Muscle of leg (tissue), 16 donors: ENCODE results near the gene TSPYL4. TPM values are rescaled to one million over a fixed set of nuclear protein-coding genes. Genes with fewer than 3 reads are reported as not detected.

Source experiments
- DNase-seq: peaks from one replicate; pipeline ENCODE4 v3.0.0; 2013
- H3K27ac ChIP-seq: one replicate; pipeline ENCODE4 v1.5.1; 2013; ENCODE audit warnings: mild to moderate bottlenecking, low read length, control low read depth
- H3K27me3 ChIP-seq: one replicate; pipeline ENCODE4 v1.6.1; 2013; ENCODE audit warnings: low read length; ENCODE audit not compliant: control insufficient read depth, insufficient read depth
- H3K36me3 ChIP-seq: one replicate; pipeline ENCODE4 v1.6.1; 2013; ENCODE audit warnings: low read length; ENCODE audit not compliant: control insufficient read depth, insufficient read depth
- H3K4me1 ChIP-seq: one replicate; pipeline ENCODE4 v1.6.1; 2013; ENCODE audit warnings: low read length; ENCODE audit not compliant: control insufficient read depth, insufficient read depth
- H3K4me3 ChIP-seq: one replicate; pipeline ENCODE4 v1.5.1; 2013; ENCODE audit warnings: low read length, control low read depth
- H3K9me3 ChIP-seq: replicated peaks from 2 replicates; pipeline ENCODE4 v1.6.1; 2013; ENCODE audit warnings: low read depth, low read length; ENCODE audit not compliant: control insufficient read depth
- WGBS: methylation state at CpG from one replicate; pipeline ENCODE4 v1.1.5; 2013; ENCODE audit warnings: missing lambda C conversion rate; ENCODE audit not compliant: insufficient coverage; 5-methylcytosine and 5-hydroxymethylcytosine counted together
- long read RNA-seq, 11 donors: transcript quantifications; one replicate each; lab custom pipeline, GENCODE V29; 2026
- polyA plus RNA-seq, 8 donors: library from polyadenylated mRNA; unstranded; fragments of 120-200 nt; gene quantifications; one replicate each; pipeline versions ENCODE4 v1.2.1 to v1.2.3, GENCODE V29; 2013; ENCODE audit warnings: inconsistent platforms in 1 of 8, low replicate concordance in 1 of 8; ENCODE audit not compliant: insufficient read length in 8 of 8, insufficient read depth in 1 of 8
- total RNA-seq: library from RNA; stranded (reverse); fragments of 120-200 nt; gene quantifications from one replicate; pipeline ENCODE4 v1.2.4, GENCODE V29; 2013

TSPYL4 gene
- total RNA-seq (11.8 TPM), polyA plus RNA-seq (10 to 100 TPM; 14.8 to 25.2 (median 19.5) TPM)
- long read RNA-seq, donor 1, full-length matches to known transcripts: 17 of 17 reads
- long read RNA-seq, donor 1, partial matches to known transcripts: 0 of 17 reads
- long read RNA-seq, donor 1, other reads (novel, unspliced or antisense): 0 of 17 reads
- long read RNA-seq, donor 2, full-length matches to known transcripts: 4 of 4 reads
- long read RNA-seq, donor 2, partial matches to known transcripts: 0 of 4 reads
- long read RNA-seq, donor 2, other reads (novel, unspliced or antisense): 0 of 4 reads
- long read RNA-seq, donor 3, full-length matches to known transcripts: 39 of 39 reads
- long read RNA-seq, donor 3, partial matches to known transcripts: 0 of 39 reads
- long read RNA-seq, donor 3, other reads (novel, unspliced or antisense): 0 of 39 reads
- long read RNA-seq, donor 4, full-length matches to known transcripts: 28 of 28 reads
- long read RNA-seq, donor 4, partial matches to known transcripts: 0 of 28 reads
- long read RNA-seq, donor 4, other reads (novel, unspliced or antisense): 0 of 28 reads
- long read RNA-seq, donor 5, full-length matches to known transcripts: 91 of 91 reads
- long read RNA-seq, donor 5, partial matches to known transcripts: 0 of 91 reads
- long read RNA-seq, donor 5, other reads (novel, unspliced or antisense): 0 of 91 reads
- long read RNA-seq, donor 6, full-length matches to known transcripts: 63 of 63 reads
- long read RNA-seq, donor 6, partial matches to known transcripts: 0 of 63 reads
- long read RNA-seq, donor 6, other reads (novel, unspliced or antisense): 0 of 63 reads
- long read RNA-seq, donor 7, full-length matches to known transcripts: 71 of 71 reads
- long read RNA-seq, donor 7, partial matches to known transcripts: 0 of 71 reads
- long read RNA-seq, donor 7, other reads (novel, unspliced or antisense): 0 of 71 reads
- long read RNA-seq, donor 8, full-length matches to known transcripts: 42 of 42 reads
- long read RNA-seq, donor 8, partial matches to known transcripts: 0 of 42 reads
- long read RNA-seq, donor 8, other reads (novel, unspliced or antisense): 0 of 42 reads
- long read RNA-seq, donor 9, full-length matches to known transcripts: 63 of 63 reads
- long read RNA-seq, donor 9, partial matches to known transcripts: 0 of 63 reads
- long read RNA-seq, donor 9, other reads (novel, unspliced or antisense): 0 of 63 reads
- long read RNA-seq, donor 10, full-length matches to known transcripts: 89 of 89 reads
- long read RNA-seq, donor 10, partial matches to known transcripts: 0 of 89 reads
- long read RNA-seq, donor 10, other reads (novel, unspliced or antisense): 0 of 89 reads
- long read RNA-seq, donor 11, full-length matches to known transcripts: 36 of 36 reads
- long read RNA-seq, donor 11, partial matches to known transcripts: 0 of 36 reads
- long read RNA-seq, donor 11, other reads (novel, unspliced or antisense): 0 of 36 reads

DNA sequence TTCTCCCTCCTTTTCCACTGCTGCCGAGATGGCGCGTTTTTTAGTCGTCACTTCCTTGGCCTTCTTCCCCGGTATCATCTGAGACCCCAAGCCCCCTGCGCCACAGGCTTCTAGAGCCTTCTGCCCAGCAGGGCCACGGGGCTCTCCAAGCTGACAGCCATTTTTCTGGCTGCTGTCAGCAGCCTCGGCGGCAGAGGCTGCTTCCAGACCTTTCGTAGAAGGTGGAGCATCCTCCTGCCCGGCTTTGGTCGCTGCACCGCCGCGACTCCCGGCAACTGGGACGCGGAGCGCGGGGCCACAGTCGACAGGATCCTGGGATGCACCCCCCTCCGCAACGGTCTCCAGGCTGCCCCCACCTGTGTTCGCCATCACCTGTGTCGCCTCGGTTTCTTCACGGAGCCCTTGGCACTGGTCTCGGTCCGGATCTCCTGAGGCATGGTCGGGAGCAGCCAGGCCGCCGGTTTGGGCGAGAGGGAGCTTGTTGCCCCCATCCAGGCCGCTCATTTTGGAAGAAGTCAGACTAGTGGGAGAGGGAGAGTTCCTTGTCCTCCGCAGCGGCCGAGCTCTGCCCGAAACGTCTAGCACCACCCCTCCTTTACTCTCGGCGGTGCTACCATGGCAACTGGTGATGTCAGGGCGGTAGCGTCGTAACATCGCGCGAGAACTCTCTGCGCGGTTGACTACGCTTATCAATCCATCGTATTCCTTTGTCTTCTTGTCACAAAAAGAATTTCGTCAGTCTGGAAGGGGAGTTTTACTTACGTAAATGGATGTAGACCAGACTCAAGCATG is at the start of gene TSPYL4:
Gene TSPYL4, minus strand, starts transcription at position 571 of the 792 bp plus-strand sequence. Its CDS starts 67 bp downstream, at position 504.
- Histone ChIP-seq H3K36me3 (peaks cover 11% of the 10 kb centered on the region), H3K9me3 (no peaks in the 10 kb centered on the region), H3K27me3 (no peaks in the 10 kb centered on the region), H3K4me3 (peak within 1 kb of the TSS; percentile 81), H3K27ac (peak within 1 kb of the TSS; percentile 95), H3K4me1 (peaks cover 27% of the 10 kb centered on the region)
- DNase-seq: peak; percentile 99
- WGBS: under 1% methylated on average over 47 of the region's 53 CpGs

DNA sequence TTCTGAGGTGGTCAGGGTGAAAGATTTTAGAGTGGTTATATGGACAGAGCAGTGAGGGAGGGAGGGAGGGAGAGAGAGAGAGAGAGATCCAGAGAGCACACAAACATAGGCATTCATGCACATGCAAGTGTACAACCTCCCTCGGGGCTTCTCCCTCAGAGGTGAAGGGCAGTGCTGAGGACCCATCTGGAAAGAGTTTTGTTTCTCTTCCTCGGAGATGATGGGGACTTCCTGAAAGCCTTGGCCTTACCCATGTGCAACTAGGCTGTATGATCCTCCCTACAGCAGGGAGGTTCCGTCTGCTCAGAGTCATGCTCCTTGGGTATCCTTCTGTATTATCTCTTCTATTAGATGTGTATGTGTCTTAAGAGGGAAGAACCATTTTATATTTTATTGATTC is 47.2 kb upstream of the TSPYL4 start:
- no peak overlapping the region for H3K4me3 ChIP-seq
- no peaks in the 10 kb centered on the region for H3K27me3 ChIP-seq
- H3K9me3 ChIP-seq: peaks cover 8% of the 10 kb centered on the region
- no peaks in the 10 kb centered on the region for H3K4me1 ChIP-seq
- no peak for DNase-seq
- no CpG with 5 or more reads among the region's 3 CpGs for WGBS
- no peaks in the 10 kb centered on the region for H3K36me3 ChIP-seq
- no peak overlapping the region for H3K27ac ChIP-seq

DNA sequence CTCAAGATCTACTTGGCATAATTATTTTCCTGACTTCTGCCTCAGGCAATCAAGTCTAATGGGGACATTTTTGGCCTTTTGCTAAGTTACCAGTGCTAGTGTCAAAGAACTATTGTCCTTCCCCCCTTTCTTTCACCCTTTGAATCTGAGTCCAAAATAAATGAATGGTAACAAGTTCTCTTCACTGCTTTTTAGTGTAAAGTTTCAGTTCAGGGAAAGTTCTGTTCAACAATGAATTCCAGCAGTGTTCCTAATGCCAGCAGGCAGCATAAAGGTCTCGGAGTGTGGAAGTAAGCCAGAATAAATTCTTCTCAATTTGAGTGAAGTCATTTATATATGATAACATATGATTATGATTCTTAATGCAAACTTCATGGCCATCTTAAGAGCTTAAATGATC is 46.7 kb upstream of the TSPYL4 start:
- no peaks in the 10 kb centered on the region for H3K36me3 ChIP-seq
- DNase-seq: peak; percentile 31
- no peak overlapping the region for H3K4me3 ChIP-seq
- no peaks in the 10 kb centered on the region for H3K27me3 ChIP-seq
- H3K27ac ChIP-seq: no peak overlapping the region
- no CpG with 5 or more reads among the region's 1 CpG for WGBS
- H3K9me3 ChIP-seq: peaks cover 8% of the 10 kb centered on the region
- no peaks in the 10 kb centered on the region for H3K4me1 ChIP-seq

- H3K4me1 ChIP-seq: no peaks in the 10 kb centered on the region
- no peak overlapping the region for H3K4me3 ChIP-seq
- no peaks in the 10 kb centered on the region for H3K36me3 ChIP-seq
- peaks cover 8% of the 10 kb centered on the region for H3K9me3 ChIP-seq
- no peak overlapping the region for H3K27ac ChIP-seq
- H3K27me3 ChIP-seq: no peaks in the 10 kb centered on the region
- DNase-seq: no peak
Measured at GRCh38 chr6:116298973-116299372, 45.1 kb upstream of the TSPYL4 start.

DNA sequence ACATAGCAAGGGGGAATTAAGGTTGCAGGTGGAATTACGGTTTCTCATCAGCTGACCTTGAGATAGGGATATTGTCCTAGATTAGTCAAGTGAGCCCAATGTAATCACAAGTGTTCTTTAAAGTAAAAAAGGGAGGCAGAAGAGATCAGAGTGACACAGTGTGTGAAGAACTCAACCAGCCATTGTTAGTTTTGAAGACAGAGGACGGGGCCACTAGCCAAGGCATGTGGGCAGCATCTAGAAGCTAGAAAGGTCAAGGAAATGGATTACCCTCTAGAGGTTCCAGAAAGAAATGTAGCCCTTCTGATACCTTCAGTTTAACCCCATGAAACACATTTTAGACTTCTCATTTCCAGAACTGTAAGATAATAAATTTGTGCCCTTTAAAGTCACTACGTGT is 44.4 kb upstream of the TSPYL4 start:
- WGBS: 100% methylated on average over 1 of the region's 3 CpGs
- H3K9me3 ChIP-seq: peaks cover 8% of the 10 kb centered on the region
- H3K4me1 ChIP-seq: no peaks in the 10 kb centered on the region
- DNase-seq: no peak
- no peaks in the 10 kb centered on the region for H3K27me3 ChIP-seq
- H3K36me3 ChIP-seq: no peaks in the 10 kb centered on the region
- H3K27ac ChIP-seq: no peak overlapping the region
- H3K4me3 ChIP-seq: no peak overlapping the region

DNA sequence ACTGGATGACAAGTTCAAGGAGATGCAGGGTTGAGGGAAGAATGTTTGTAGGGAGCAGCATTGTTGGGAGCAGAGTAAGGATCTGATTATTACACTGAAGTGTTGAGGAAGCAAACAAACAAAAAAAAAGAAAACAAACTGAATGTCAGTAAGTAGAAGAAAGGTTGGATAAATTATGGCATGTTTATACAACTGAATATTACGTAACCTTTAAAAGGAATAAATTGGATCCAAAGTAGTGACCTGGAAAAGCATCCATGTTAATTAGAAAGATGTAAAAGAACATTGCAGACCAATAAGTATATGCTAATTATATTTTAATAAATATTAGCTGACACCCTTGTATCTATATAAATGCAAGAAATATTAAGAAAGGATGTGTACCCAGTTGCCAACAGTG is 38.7 kb upstream of the TSPYL4 start:
- Histone ChIP-seq H3K27ac (no peak overlapping the region), H3K36me3 (no peaks in the 10 kb centered on the region), H3K27me3 (no peaks in the 10 kb centered on the region), H3K9me3 (no peaks in the 10 kb centered on the region), H3K4me3 (no peak overlapping the region), H3K4me1 (no peaks in the 10 kb centered on the region)
- DNase-seq: no peak
- WGBS: no CpG with 5 or more reads among the region's 1 CpG

GRCh38 chr6:116291701-116292396 is 38.0 kb upstream of the TSPYL4 start:
- Histone ChIP-seq H3K36me3 (no peaks in the 10 kb centered on the region), H3K27me3 (no peaks in the 10 kb centered on the region), H3K4me3 (no peak overlapping the region), H3K4me1 (no peaks in the 10 kb centered on the region), H3K9me3 (no peaks in the 10 kb centered on the region), H3K27ac (no peak overlapping the region)
- no peak for DNase-seq
- WGBS: 83% methylated on average over 4 of the region's 4 CpGs

DNA sequence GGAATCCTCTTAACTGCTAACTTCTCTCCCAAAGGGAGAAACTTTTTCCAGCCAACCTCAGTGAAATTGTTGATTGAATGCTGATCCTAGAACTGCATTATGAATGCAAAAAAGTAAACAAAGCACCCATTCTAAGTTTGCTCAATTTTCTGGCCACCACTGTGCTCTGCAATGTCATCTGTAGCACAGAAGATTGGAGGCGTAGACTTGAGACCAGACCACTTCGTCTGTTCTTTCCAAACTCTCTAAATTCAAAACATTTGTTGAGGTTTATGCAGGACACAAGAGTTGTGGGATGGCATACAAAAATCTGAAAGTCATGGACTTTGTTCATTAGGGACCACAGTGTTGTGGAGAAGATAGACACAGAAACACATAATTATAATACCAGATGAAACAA is 36.9 kb upstream of the TSPYL4 start:
- Histone ChIP-seq H3K27ac (no peak overlapping the region), H3K27me3 (no peaks in the 10 kb centered on the region), H3K4me1 (no peaks in the 10 kb centered on the region), H3K9me3 (no peaks in the 10 kb centered on the region), H3K36me3 (no peaks in the 10 kb centered on the region), H3K4me3 (no peak overlapping the region)
- no peak for DNase-seq
- WGBS: no CpG with 5 or more reads among the region's 2 CpGs

DNA sequence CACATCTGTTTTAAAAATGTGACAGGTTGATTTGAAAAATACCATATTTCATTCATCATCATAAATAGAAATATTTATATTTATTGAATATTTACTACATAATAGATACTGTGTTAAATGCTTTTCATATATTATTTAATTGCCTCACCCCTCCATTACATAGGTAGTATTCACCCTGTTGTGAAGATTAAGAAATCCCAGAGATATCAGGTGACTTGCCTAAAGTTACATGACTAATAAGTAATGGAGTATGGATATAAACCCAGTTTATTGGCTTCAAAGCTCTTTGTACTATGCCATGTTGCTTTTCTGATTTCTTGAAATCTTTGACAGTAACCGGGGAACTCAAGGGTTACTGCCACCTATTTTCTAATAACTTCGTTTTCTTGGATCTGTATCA is 36.0 kb upstream of the TSPYL4 start:
- H3K4me3 ChIP-seq: no peak overlapping the region
- no CpG with 5 or more reads among the region's 2 CpGs for WGBS
- H3K4me1 ChIP-seq: no peaks in the 10 kb centered on the region
- no peak overlapping the region for H3K27ac ChIP-seq
- no peaks in the 10 kb centered on the region for H3K9me3 ChIP-seq
- no peaks in the 10 kb centered on the region for H3K36me3 ChIP-seq
- no peak for DNase-seq
- H3K27me3 ChIP-seq: no peaks in the 10 kb centered on the region
